Fibroblast of lung (primary cell): Measurements from ENCODE around the gene BASP1. TPM values are rescaled to one million over a fixed set of nuclear protein-coding genes. Genes with fewer than 3 reads are reported as not detected.

Source experiments
- DNase-seq, 2 donors: peaks; one replicate each; pipeline versions ENCODE4 v3.0.0 to v3.0.0-alpha.2; 2010; ENCODE audit warnings: low read depth in 2 of 2
- H2AFZ ChIP-seq: 2 replicates; pipeline ENCODE4 v1.5.1; 2012; ENCODE audit warnings: low read length, control low read depth, inconsistent platforms
- H3K27ac ChIP-seq: 2 replicates; pipeline ENCODE4 v1.5.1; 2011; ENCODE audit warnings: low read length, control low read depth; ENCODE audit not compliant: insufficient read depth
- H3K27me3 ChIP-seq: 2 replicates; pipeline ENCODE4 v1.5.1; 2011; ENCODE audit warnings: mild to moderate bottlenecking, low read length; ENCODE audit not compliant: control insufficient read depth, insufficient read depth
- H3K36me3 ChIP-seq: 2 replicates; pipeline ENCODE4 v1.5.1; 2011; ENCODE audit warnings: low read length; ENCODE audit not compliant: control insufficient read depth, insufficient read depth
- H3K4me1 ChIP-seq: 2 replicates; pipeline ENCODE4 v1.5.1; 2011; ENCODE audit warnings: low read length; ENCODE audit not compliant: control insufficient read depth, insufficient read depth; ENCODE audit errors: extremely low read depth
- H3K4me2 ChIP-seq: 2 replicates; pipeline ENCODE4 v1.5.1; 2011; ENCODE audit warnings: low read length, control low read depth; ENCODE audit not compliant: insufficient read depth; ENCODE audit errors: extremely low read depth
- H3K4me3 ChIP-seq, 4 experiments: fragments of 200-600 bp in 1 of 4; sonication (generic) in 1 of 4; replicated peaks in 1 of 4; 2 replicates each; pipeline ENCODE4 v1.5.1; 2011 to 2016; ENCODE audit warnings: low read length in 4 of 4, low read depth in 3 of 4, mild to moderate bottlenecking in 3 of 4, control low read depth in 2 of 4, inconsistent platforms in 1 of 4, mixed read lengths in 1 of 4; ENCODE audit not compliant: insufficient read depth in 1 of 4; ENCODE audit errors: control extremely low read depth in 1 of 4
- H3K79me2 ChIP-seq: 2 replicates; pipeline ENCODE4 v1.5.1; 2012; ENCODE audit warnings: mild to moderate bottlenecking, low read length, inconsistent platforms; ENCODE audit not compliant: control insufficient read depth, insufficient read depth
- H3K9ac ChIP-seq: 2 replicates; pipeline ENCODE4 v1.5.1; 2011; ENCODE audit warnings: mild to moderate bottlenecking, low read length, control low read depth; ENCODE audit not compliant: insufficient read depth
- H3K9me3 ChIP-seq: 2 replicates; pipeline ENCODE4 v1.5.1; 2012; ENCODE audit warnings: low read depth, low read length; ENCODE audit not compliant: control insufficient read depth, insufficient read depth
- H4K20me1 ChIP-seq: 2 replicates; pipeline ENCODE4 v1.5.1; 2011; ENCODE audit warnings: low read length; ENCODE audit not compliant: control insufficient read depth, insufficient read depth; ENCODE audit errors: extremely low read depth
- CTCF ChIP-seq, 2 donors: IDR thresholded peaks in 1 of 2; conservative IDR thresholded peaks in 1 of 2; 1 replicate in 1 of 2; 2 replicates in 1 of 2; pipeline ENCODE4 v1.5.1; 2011 to 2012; ENCODE audit warnings: low read length in 2 of 2, control low read depth in 1 of 2, inconsistent platforms in 1 of 2, low read depth in 1 of 2, mild to moderate bottlenecking in 1 of 2
- EZH2 ChIP-seq: IDR thresholded peaks from 2 replicates; pipeline ENCODE4 v1.5.1; 2012; ENCODE audit warnings: low read length, control low read depth, mild to moderate bottlenecking; ENCODE audit errors: missing control alignments
- polyA plus RNA-seq, 2 donors: library from polyadenylated mRNA; depleted of rRNA in 1 of 2; stranded (reverse) in 1 of 2; unstranded in 1 of 2; fragments of >200 nt; gene quantifications; 2 replicates each; pipeline ENCODE4 v1.2.1, GENCODE V29; 2011 to 2012; ENCODE audit warnings: missing spikeins in 1 of 2
- total RNA-seq: library from RNA; depleted of rRNA; stranded (reverse); fragments of >200 nt; gene quantifications from 2 replicates; pipeline ENCODE4 v1.2.1, GENCODE V29; 2014

The BASP1 gene
- total and polyA plus RNA-seq, 2 donors (not counting 1 experiment from before 2014, with no cell fraction given), result 186 to 248 TPM

GRCh38 chr5:17252543-17252942, 35.1 kb downstream of the BASP1 start:
- Histone ChIP-seq H3K27me3 (no peaks in the 10 kb centered on the region), H3K9me3 (no peaks in the 10 kb centered on the region), H4K20me1 (no peaks in the 10 kb centered on the region), H2AFZ (no peak overlapping the region), H3K4me1 (peaks cover 25% of the 10 kb centered on the region), H3K4me3 (no peak overlapping the region), H3K79me2 (peaks cover 88% of the 10 kb centered on the region), H3K27ac (no peak overlapping the region), H3K9ac (no peak overlapping the region), H3K36me3 (peaks cover 2% of the 10 kb centered on the region), H3K4me2 (no peak overlapping the region)
- TF ChIP-seq EZH2 (no peak), CTCF (conservative IDR thresholded peaks at IDR 0.05 in 1 of 2, IDR thresholded peaks at IDR 0.05 in 1 of 2; ENCODE audit: low read depth in 1 of 2, low read length in 2 of 2) (no peak)
- peak in 1 of 2 donors; percentile 64 for DNase-seq

DNA sequence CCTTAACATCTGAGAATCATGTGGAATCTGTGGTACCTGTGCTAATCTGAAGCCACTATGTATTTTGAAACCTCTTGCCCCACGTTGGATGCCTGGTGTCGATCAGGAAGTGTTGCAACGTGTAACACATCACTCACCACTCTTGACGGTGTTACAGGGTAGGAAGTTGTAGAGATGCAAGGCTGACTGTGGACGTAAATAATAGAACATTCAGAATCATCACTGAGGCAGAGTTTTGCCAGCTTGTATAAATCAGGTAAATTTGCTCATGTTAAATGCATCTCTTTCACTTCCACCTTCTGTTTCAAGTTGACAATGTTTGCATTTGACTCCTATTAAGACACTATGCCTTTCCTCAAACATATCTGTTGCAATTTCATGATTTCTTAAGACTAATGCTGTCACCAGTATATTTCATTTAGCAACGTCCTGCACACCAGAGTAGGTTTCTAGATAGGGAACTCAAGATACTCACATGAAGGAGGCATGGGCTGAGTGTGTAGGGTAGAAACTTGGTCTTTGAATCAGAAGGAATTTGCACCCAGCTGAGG, 38.1 kb downstream of the BASP1 start:
- TF ChIP-seq CTCF (conservative IDR thresholded peaks at IDR 0.05 in 1 of 2, IDR thresholded peaks at IDR 0.05 in 1 of 2; ENCODE audit: low read depth in 1 of 2, low read length in 2 of 2) (no peak), EZH2 (no peak)
- Histone ChIP-seq H3K27me3 (no peaks in the 10 kb centered on the region), H3K4me2 (peak overlapping the region; percentile 5), H3K79me2 (peaks cover 93% of the 10 kb centered on the region), H3K9me3 (no peaks in the 10 kb centered on the region), H3K4me1 (peaks cover 23% of the 10 kb centered on the region), H3K36me3 (peaks cover 2% of the 10 kb centered on the region), H2AFZ (no peak overlapping the region), H3K9ac (no peak overlapping the region), H4K20me1 (no peaks in the 10 kb centered on the region), H3K27ac (no peak overlapping the region), H3K4me3 (no peak overlapping the region)
- DNase-seq, result peak in 1 of 2 donors; percentile 66

DNA sequence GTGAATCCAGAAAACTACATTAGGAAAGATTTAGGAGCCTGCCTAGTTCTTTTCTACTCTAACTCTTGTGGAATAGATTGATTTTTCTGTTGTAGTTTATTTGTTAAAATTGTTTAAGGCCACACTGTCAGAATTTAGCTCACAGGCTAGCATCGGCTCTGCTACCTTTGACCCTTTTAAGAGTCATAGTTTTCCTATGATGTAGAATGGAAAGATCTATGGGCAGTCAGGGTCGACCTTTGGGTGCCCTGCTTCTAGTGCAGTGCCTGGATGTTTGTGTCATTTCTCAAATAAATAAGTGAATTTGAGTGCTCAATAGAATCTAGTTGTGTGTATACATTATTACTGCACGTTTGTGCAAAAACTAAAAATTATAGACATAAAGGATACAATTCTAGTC, 38.7 kb downstream of the BASP1 start:
- H3K27ac ChIP-seq, result no peak overlapping the region
- H3K79me2 ChIP-seq, result peaks cover 93% of the 10 kb centered on the region
- no peaks in the 10 kb centered on the region for H4K20me1 ChIP-seq
- H3K4me3 ChIP-seq, result no peak overlapping the region
- H3K9me3 ChIP-seq, result no peaks in the 10 kb centered on the region
- H2AFZ ChIP-seq, result no peak overlapping the region
- peak in 1 of 2 donors; percentile 64 for DNase-seq
- TF ChIP-seq CTCF (conservative IDR thresholded peaks at IDR 0.05 in 1 of 2, IDR thresholded peaks at IDR 0.05 in 1 of 2; ENCODE audit: low read depth in 1 of 2, low read length in 2 of 2) (no peak), EZH2 (no peak)
- H3K9ac ChIP-seq, result no peak overlapping the region
- H3K36me3 ChIP-seq, result peaks cover 2% of the 10 kb centered on the region
- H3K4me1 ChIP-seq, result peaks cover 23% of the 10 kb centered on the region
- H3K4me2 ChIP-seq, result no peak overlapping the region
- H3K27me3 ChIP-seq, result no peaks in the 10 kb centered on the region
